ENCODE measurements around the gene SRD5A1. TPM values are rescaled to one million over a fixed set of nuclear protein-coding genes. Genes with fewer than 3 reads are reported as not detected.

The SRD5A1 gene
- total RNA-seq, 2 donors from 2014 or later, result 15.9 to 17.4 TPM

GRCh38 chr5:6681682-6682081 is 48.4 kb downstream of the SRD5A1 start:
- Histone ChIP-seq H3K36me3 (no peaks in the 10 kb centered on the region), H3K9ac (ENCODE audit: low read depth in 2 of 2, low read length in 2 of 2) (no peak overlapping the region), H3K27ac (no peak overlapping the region), H3K27me3 (no peaks in the 10 kb centered on the region), H3K4me3 (no peak overlapping the region), H3K9me3 (no peaks in the 10 kb centered on the region), H3K4me1 (no peaks in the 10 kb centered on the region)
- DNase-seq, result no peak
- TF ChIP-seq CTCF (IDR thresholded peaks at IDR 0.05), result no peak
- intact Hi-C loops (cut with DNase I), result no loop called here

- intact Hi-C loops (cut with DNase I), result no loop called here
- TF ChIP-seq CTCF (IDR thresholded peaks at IDR 0.05), result no peak
These were observed 49.0 kb downstream of the SRD5A1 start for GRCh38 chr5:6682239-6682638.

GRCh38 chr5:6683241-6683640 is 50.0 kb downstream of the SRD5A1 start:
- Histone ChIP-seq H3K4me3 (no peak overlapping the region), H3K27me3 (no peaks in the 10 kb centered on the region), H3K4me1 (no peaks in the 10 kb centered on the region), H3K9ac (ENCODE audit: low read depth in 2 of 2, low read length in 2 of 2) (no peak overlapping the region), H3K36me3 (no peaks in the 10 kb centered on the region), H3K27ac (no peak overlapping the region), H3K9me3 (no peaks in the 10 kb centered on the region)
- DNase-seq, result no peak
- no peak for TF ChIP-seq CTCF (IDR thresholded peaks at IDR 0.05)
- intact Hi-C loops (cut with DNase I), result no loop called here

More at GRCh38 chr5:6682239-6682638, 49.0 kb downstream of the SRD5A1 start:
- Histone ChIP-seq H3K4me1 (no peaks in the 10 kb centered on the region), H3K9me3 (no peaks in the 10 kb centered on the region), H3K9ac (ENCODE audit: low read depth in 2 of 2, low read length in 2 of 2) (no peak overlapping the region), H3K27ac (no peak overlapping the region), H3K27me3 (no peaks in the 10 kb centered on the region), H3K36me3 (no peaks in the 10 kb centered on the region), H3K4me3 (no peak overlapping the region)
- DNase-seq, result no peak

- TF ChIP-seq CTCF (IDR thresholded peaks at IDR 0.05), result no peak
- no peak for DNase-seq
- Histone ChIP-seq H3K9me3 (no peaks in the 10 kb centered on the region), H3K4me1 (no peaks in the 10 kb centered on the region), H3K36me3 (no peaks in the 10 kb centered on the region), H3K9ac (ENCODE audit: low read depth in 2 of 2, low read length in 2 of 2) (no peak overlapping the region), H3K27ac (no peak overlapping the region), H3K4me3 (no peak overlapping the region), H3K27me3 (no peaks in the 10 kb centered on the region)
- intact Hi-C loops (cut with DNase I), result no loop called here
These were observed 50.8 kb downstream of the SRD5A1 start for GRCh38 chr5:6684075-6684474.

GRCh38 chr5:6686501-6686900 is 53.3 kb downstream of the SRD5A1 start:
- Histone ChIP-seq H3K4me1 (no peaks in the 10 kb centered on the region), H3K9me3 (no peaks in the 10 kb centered on the region), H3K4me3 (no peak overlapping the region), H3K27ac (no peak overlapping the region), H3K27me3 (no peaks in the 10 kb centered on the region), H3K36me3 (no peaks in the 10 kb centered on the region), H3K9ac (ENCODE audit: low read depth in 2 of 2, low read length in 2 of 2) (no peak overlapping the region)
- TF ChIP-seq CTCF (IDR thresholded peaks at IDR 0.05), result no peak
- intact Hi-C loops (cut with DNase I), result no loop called here
- DNase-seq, result no peak

Measured in colonic mucosa (tissue), 4 donors.